GM21528 (cell line): ENCODE measurements around the gene TCEA2.

Source experiments
- ATAC-seq: cut with Tn5 transposase; IDR thresholded peaks from one replicate; pipeline ENCODE4 v1.9.1; 2021; ENCODE audit warnings: mild to moderate bottlenecking, moderate library complexity; ENCODE audit not compliant: unreplicated experiment, low FRiP score

The TCEA2 gene

GRCh38 chr20:64047968-64048401 lies 15.0 kb upstream of the TCEA2 start:
- ATAC-seq: no peak

- ATAC-seq: no peak
These were observed 14.5 kb upstream of the TCEA2 start for GRCh38 chr20:64048402-64049044.

DNA sequence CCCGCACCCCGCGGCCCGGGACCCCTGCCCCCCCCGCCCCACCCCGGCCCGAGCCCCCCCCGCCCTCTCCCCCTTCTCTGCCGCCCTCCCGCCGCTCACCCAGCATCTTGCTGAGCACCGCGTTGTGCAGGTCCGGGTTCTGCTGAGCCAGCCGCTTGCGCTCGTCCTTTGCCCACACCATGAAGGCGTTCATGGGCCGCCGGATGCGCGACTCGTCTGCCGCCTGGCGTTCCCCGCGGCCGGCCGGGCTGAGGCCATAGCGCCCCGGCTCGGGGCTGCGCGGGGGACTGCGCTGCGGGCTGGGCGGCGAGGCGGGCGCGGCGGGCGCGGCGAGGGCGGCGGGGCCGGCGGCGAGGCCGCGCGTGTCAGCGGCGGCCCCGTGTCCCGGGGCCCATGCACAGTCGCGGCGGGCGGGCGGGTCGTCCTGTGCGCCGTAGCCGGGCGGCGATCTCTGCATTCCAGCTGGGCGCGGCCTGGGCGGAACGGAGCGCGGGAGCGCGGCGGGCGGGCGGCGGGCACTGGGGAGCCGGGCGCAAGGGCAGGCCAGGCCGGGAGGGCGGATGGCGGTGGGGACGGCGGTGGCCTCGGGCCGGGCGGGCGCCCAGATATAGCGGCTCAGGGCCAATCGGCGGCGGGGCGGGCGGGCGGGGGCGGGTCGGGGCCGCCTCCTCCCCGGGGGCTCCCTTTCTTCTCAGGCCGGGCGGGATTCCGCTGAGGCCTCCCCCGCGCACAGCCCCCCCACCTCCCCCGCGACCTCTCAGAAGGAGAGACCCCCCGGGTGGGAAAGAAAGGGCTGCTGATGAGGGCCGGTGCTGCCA lies 13.7 kb upstream of the TCEA2 start, which contains the start of gene SOX18:
SOX18 (minus strand) TSS at position 580 of the 818 bp plus-strand sequence; CDS start at position 457, 123 bp downstream.
- ATAC-seq: no peak

GRCh38 chr20:64049878-64050260 lies 13.1 kb upstream of the TCEA2 start:
- no peak for ATAC-seq

- ATAC-seq: no peak
These were observed 12.6 kb upstream of the TCEA2 start for GRCh38 chr20:64050261-64051032.

GRCh38 chr20:64051033-64051452 lies 12.0 kb upstream of the TCEA2 start:
- ATAC-seq: no peak

GRCh38 chr20:64051561-64052325 lies 11.3 kb upstream of the TCEA2 start:
- no peak for ATAC-seq

DNA sequence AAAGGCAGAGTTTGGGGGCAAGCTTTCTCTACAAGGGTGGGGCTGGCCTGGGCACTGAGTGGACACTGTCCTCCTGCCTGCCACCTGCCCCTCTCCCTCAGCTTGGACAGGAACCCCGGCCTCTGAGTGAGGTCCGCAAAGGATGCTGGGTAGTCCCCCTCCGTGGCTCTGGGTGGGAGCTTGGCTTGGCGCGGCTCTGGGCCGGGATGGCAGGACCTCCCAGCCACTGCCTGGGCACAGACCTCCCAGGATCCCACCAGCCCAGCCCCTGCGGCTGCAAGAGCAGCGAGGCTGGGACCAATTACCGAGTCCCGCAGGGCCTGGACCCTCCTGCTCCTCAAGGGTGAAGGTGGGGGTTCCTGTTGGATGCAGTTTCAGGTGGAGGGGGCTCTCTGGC lies 10.7 kb upstream of the TCEA2 start:
- no peak for ATAC-seq

DNA sequence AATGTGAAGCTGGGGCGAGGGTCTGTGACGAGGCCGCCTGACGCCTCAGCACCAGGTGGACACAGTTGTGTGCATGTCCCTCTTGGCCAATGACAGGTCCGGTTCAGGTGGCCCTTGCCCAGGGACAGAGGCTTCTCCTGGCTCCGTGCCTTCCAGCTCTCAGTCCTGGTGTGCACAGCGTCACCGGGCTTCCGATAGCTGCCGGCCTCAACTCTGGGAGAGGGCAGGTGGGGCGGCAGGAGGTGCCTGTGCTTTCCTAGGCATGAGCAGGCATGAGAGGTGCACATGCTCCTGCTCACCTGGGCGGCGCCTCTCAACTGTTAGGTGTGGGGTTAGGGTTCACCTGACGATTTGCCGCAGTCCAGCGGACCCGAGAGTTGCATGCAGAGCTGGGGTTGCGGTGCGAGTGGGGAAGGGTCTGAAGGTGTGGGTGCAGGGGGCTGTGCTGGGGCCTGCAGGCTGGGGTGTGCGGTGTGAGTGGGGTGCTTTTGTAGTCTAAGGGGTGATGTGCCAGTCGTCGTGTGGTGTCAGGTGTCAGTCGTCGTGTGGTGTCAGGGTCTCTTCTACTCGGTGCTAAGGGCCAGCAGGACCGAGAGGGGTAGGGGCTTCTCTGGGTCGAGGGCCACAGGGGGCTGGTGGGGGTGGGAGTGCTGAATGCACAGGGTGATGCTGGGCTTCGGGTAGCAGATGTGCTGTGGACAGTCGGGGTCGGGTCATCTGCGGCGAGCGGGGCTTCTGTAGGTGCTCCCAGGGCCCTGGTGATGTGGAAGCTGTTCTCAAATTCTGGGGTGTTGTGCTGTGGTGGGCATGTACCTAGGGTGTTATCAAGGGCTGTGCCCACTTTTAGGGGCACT lies 9.8 kb upstream of the TCEA2 start:
- no peak for ATAC-seq

- no peak for ATAC-seq
These were observed 8.9 kb upstream of the TCEA2 start for GRCh38 chr20:64053841-64054661.

DNA sequence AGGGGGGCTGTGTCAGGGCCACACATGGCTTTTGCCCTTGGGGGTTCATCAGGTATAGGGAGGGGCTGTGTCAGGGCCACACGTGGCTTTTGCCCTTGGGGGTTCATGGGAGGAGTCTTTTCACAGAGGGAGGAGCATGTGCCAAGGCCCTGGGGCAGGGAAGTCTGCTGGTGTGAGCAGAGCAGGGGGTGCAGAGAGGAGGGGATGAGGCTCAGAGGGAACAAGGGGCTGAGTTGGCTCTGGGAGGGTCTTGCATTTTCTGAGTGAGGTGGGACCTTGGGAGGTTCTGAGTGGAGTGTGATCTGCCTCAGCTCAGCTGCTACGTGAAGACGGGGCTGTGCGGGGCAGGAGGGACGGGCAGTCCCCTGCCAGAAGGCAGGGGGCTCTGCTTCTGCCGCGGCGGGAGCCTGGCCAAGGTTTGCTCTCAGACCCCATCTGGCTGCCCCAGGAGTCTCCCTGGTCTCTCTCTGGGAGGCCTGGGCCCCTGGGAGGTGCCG lies 7.6 kb upstream of the TCEA2 start:
- ATAC-seq: no peak

DNA sequence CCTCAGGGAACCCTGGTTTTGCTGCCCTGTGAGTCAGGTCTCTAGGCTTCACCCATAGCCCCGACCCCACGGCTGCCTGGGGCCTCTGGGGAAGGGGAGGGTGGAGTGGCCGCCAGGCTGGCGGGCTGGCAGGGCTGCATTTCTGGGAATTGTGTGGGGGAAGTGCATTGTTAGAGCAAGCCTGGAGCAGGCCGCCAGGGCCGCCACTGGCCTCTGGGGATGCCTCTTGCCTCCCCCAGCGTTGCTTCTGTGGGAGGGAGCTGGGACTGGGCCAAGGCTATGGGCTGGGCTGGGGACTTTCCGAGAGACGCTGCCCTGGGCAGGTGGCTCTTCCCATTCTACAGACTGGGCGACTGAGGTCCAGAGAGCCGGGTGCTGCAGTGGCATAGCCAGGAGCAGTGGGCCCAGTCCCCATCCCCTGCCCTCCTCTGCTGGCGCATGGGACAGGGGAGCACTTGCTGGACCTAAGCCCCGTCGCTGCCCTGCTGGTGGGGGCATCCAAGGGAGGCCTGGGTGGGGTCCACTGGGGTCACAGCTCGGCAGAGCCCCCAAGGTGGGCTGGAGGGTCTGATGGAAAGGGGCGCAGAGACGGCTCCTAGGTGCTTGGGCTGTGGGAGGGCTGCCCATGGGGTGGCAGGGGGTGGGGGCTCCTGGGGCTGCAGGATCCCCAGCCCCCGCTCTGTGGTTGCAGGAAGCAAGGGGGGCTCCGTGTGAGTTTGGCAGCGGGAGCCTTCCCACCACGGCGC lies 6.9 kb upstream of the TCEA2 start:
- no peak for ATAC-seq

DNA sequence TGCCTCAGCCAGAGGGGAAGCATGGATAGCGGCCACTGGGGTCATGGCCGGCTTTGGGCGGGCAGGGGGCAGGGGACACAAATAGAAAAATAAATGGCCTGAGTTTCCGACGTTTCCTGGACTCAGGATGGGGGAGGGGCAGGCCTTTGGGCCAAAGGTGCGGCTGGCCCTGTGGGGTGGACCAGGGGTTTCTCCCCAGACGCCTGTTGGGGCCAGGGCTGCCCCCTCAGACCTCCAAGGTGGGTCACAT lies 6.4 kb upstream of the TCEA2 start:
- no peak for ATAC-seq

DNA sequence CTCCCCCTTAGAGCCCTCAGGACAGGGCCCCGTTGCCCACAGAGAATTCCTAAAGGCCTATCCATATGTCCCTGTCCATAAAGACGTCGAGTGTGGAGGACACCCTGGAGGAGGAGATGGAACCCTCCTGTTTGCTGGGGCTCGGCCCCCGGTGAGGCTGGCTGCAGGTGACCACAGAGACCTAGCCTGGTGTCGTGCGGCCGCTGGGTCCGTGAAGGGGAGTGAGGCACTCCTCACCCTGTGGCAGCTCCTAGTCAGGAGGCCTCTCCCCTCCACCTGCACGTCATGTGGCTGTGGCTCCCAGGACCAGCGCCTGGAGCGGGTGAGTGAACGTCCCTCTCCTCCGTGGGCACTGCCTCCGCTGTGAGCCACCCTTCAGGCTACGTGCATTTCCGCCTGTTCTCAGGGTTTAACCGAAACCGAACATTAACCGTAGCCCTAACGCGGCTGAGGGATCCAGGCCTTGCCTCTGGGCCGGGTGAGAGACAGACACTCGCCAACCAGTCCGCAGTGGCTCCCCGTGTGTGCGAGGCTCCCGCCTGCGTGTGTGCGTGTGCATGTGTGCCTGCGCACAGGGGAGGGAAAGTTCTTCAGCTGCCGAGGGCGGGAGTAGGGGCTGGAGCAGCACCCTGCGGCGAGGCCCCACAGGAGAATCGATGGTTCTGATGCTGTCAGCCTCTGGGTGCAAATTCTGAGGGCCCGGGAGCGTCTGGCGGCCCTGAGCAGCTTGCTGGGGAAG lies 5.9 kb upstream of the TCEA2 start:
- ATAC-seq: no peak

- ATAC-seq: no peak
These were observed 5.1 kb upstream of the TCEA2 start for GRCh38 chr20:64057628-64058498.

GRCh38 chr20:64058536-64058935 lies 4.5 kb upstream of the TCEA2 start:
- no peak for ATAC-seq

GRCh38 chr20:64062276-64062595 lies 762 bp upstream of the TCEA2 start:
- ATAC-seq: no peak
